Skin of body (tissue), 2 donors: Measurements from ENCODE around the gene MRPL44. TPM values are rescaled to one million over a fixed set of nuclear protein-coding genes. Genes with fewer than 3 reads are reported as not detected.
"Not testable (repeated sequence)": the region's sequence is repeated elsewhere in the genome, so short reads cannot be mapped to it uniquely, and the experiment has no call there.

Source experiments
- DNase-seq: peaks from one replicate; lab custom pipeline; 2025; lab: John Stamatoyannopoulos, UW
- total RNA-seq: library from RNA; depleted of rRNA; stranded (reverse); fragments of >200 nt; gene quantifications from one replicate; pipeline ENCODE4 v1.2.3, GENCODE V29; 2014

The MRPL44 gene
- total RNA-seq, 1 donor from 2014 or later, result 20.6 TPM

DNA sequence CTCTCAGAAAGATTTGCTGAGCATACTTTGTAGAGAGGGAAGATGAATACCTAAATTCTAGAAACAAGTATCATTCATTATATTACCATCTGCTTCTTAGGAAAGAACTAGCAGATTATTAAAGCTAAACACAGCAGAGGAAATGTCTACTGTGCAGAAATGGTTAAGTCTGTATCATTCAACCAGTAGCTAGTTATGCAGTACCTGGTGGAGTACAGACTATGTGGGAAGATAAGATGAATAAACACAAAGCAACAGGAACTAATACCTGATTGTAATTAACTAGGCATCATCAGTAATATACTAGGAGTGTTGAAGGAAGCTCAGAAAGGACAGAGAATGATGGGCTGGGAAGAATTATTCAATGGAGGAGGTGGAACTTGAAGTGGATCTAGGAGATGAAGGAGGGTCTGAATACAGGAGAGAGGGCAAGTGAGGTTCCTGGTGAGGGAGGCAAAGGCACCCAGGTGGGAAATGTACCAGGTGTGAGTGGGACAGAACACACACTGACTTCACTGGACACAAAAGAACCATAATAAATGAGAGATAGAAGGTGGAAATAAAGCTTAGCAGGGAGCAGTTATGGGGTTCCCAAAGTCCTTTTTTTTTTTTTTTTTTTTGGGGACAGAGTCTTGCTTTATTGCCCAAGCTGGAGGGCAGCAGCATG, 21.7 kb upstream of the MRPL44 start:
- DNase-seq, result no peak

DNA sequence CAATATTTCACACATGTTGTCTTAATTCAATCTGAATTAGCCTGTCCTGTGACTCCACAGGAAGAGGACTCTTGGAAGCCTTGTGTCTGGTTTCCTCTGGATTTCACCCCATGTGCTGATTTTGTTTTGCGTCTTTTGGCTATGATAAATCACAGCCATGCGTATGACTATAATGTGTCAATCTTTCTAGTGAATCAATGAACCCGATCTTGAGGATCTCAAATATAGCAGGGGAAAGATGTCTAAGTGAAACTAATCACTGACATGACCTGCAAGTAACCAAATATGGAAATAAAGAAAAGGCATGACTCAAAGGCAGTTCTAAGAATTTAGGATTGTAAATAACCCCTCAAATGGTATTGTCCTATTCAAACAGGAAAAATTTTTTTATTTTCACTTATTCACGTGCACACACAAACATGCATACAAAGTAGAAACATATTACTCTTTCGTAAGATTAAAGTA, 20.4 kb upstream of the MRPL44 start:
- DNase-seq, result no peak

DNA sequence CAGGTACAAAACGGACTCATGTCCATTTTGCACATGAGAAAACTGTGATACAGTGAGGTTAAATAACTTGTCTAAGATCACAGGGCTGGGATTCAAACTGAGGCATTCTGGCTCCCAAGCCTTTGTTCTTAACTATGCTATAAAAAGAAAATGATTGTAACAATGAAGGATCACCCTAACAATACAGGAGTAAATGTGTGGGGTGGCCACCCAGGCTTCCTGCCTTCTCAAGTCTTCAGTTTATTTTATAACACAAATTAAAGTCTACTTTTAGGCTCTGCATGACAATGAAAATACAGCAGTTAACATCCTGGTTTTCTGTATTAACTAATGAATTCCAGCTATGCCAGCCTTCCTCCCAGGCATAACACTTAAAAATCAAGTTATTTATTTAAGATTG, 19.7 kb upstream of the MRPL44 start:
- DNase-seq, result no peak

DNA sequence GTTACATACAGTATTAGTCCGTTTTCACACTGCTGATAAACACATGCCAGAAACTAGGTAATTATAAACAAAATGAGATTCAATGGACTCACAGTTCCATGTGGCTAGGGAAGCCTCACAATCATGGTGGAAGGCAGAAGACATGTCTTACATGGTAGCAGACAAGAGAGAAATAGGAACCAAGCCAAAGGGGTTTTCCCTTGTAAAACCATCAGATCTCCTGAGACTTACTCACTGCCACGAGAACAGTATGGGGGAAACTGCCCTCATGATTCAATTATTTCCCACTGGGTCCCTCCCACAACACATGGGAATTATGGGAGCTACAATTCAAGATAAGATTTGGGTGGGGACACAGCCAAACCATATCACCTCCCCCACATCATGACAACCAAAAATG, 17.8 kb upstream of the MRPL44 start:
- not testable (repeated sequence) for DNase-seq

GRCh38 chr2:223941579-223942277, 15.5 kb upstream of the MRPL44 start:
- no peak for DNase-seq

- DNase-seq, result no peak
Measured at GRCh38 chr2:223943135-223943534, 14.1 kb upstream of the MRPL44 start.

DNA sequence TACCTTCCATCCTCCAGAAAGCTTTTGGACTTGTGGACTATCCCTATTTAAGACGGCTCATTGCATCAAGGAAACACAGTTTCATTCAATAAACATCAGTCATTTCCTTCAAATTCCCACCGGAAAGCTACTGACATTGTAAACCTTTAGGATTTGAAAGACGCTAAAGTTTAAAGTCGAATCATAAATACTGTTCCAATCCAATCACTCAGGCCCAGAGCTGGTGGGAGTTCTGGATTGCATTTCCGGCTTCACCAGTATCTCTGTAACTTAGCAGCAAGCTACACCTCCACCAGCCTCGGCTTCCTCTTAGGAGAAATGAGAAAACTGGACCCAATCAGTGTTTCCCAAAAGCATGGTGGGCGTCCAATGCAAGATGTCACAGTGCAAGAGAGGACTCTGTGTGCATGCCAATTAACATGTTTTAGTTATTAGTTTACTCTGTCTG, 13.7 kb upstream of the MRPL44 start:
- DNase-seq, result peak; percentile 61

DNA sequence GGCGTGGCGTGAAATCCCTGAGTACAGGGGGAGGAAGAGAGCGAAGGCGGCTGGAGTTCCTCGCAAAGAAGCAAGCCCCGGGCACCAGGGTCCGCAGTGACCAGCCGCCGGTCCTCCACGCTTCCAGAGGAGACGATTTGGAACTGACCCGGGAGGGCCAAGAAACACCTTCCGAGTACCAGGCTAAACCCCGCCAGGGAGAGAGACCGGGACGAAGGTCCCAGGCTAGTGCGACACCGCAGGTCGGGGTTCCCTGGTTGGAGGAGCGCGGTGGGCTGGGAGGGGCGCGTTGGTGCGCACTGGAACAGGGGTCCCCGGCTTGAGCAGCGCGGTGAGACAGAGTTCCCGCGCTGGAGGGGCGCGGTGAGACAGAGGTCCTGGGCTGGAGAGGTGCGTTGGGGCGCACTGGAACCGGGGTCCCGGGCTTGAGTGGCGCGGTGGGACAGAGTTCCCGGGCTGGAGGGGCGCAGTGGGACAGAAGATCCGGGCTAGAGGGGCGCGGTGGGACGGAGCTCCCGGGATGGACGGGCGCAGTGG, 13.0 kb upstream of the MRPL44 start:
- DNase-seq, result no peak

DNA sequence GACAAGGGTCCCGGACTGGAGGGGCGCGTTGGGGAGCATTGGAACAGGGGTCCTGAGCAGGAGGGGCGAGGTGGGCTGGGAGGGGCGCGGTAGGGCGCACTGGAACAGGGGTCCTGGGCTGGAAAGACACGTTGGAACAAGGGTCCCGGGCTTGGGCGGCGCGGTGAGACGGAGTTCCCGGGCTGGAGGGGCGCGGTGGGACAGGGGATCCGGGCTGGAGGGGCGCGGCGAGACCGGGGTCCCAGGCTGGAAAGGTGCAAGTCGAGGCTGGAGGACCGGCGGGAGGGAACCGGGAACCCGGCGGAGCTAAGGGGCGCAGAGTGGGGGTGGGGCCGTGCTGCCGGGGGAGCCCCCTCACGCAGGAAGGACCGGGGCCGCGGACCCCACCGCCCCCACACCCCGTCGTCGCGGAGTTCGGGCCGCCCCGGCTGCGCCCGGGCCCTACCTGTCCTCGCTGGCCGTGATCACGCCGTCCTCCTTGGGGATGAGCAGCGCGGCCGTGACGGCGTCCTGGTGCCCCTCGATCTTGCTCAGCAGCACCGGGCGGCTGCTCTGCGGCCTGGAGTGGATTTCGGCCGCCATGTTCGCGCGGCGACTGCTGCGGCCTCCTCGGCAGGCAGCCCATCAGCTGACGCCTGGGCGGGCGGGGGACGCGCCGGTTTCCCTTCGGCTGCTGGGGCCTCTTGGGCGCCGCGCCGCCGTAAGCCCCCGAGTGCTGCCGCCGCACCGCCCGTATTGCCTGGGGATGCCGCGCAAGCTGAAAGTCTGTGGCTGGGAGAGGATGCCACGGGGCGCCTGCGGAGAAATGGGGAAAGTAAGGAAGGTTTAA, 12.3 kb upstream of the MRPL44 start, which contains the start of gene WDFY1:
Gene WDFY1, minus strand, starts transcription at position 633 of the 829 bp plus-strand sequence. Its CDS starts 51 bp downstream, at position 582.
- DNase-seq, result peak; percentile 81

- peak; percentile 15 for DNase-seq
Measured at GRCh38 chr2:223945755-223946154, 11.5 kb upstream of the MRPL44 start.

DNA sequence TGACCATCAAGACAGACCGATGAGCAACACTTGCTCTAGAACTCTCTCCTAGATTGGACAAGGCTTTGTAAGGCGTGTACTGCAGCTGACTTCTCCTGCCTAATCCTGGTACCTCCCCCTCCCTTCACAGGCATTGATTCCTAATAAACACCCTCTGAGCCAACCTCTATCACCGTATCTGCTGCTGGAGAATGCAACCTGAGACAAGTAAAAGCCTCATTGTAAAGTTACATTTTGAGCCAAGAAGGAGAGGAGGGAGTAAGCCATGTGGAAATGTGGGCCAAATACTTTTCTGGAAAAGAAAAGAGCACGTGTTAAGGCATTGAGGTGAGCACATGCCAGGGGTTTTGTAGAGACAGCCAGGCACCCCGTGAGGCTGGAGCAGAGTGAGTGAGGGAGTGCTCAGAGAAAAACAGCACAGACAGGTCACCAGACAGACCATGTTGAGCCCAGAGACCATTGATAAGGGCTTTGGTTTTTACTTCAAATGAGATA, 9.5 kb upstream of the MRPL44 start:
- DNase-seq, result no peak

GRCh38 chr2:223949241-223949840, 7.9 kb upstream of the MRPL44 start:
- DNase-seq, result no peak

DNA sequence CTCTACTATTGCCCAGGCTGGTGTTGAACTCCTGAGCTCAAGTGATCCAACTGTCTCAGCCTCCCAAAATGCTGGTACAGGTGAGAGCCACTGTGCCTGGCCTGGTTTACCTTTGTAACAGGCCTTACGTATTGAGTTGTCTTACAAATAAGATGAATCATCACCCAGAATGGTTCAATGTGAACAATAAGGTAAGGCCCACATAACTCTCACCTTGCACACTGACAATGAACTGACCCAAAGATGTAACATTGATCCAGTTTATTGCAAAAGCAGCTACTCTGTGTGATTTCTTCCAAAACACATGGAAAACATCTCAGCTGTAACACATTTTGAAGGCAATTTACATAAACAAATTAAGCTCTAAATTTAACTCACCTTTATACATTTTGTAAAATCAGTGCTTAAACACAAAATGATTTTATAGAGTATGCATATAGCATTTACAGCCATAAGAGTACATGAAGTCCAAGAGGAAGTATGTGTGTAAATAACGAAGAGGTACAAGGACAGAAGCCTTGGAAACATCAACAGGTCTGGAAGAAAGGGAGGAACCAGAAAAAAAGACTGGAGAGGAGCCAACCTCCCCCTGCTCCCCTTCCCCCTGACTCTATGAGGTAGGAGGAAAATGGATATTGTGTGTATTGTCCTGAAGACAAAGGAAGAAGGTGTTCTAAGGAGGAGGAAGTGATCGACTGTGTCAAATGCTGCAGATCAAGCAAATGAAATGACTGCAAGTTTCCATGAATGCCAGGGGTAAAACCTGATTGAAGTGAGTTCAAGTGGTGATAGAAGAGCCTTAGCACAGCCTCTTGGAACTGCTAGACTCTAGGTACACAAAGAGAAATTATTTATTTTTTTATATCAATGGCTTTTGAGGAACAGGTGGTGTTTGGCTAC, 6.6 kb upstream of the MRPL44 start:
- DNase-seq, result no peak

- DNase-seq, result no peak
Measured at GRCh38 chr2:223952280-223952968, 4.8 kb upstream of the MRPL44 start.

DNA sequence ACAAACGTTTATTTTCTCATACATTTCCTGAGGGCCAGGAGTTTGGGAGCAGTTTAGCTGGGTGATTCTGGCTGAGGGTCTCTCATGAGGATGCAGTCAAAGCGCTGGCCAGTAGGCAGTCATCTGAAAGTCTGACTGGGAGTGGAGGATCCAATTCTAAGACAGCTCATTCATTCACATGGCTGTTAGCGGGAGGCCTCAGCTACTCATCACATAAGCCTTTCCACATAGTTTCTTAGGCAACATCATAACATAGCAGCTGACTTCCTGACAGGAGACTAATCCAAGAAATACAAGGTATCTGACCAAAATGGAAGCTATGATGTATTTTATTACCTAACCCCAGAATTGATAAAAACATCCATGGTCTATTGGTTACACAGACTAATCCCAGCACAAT, 2.9 kb upstream of the MRPL44 start:
- DNase-seq, result no peak

- no peak for DNase-seq
Measured at GRCh38 chr2:223956300-223956699, 963 bp upstream of the MRPL44 start.

GRCh38 chr2:223959688-223960087, 2.4 kb downstream of the MRPL44 start:
- peak; percentile 15 for DNase-seq

- DNase-seq, result no peak
Measured at GRCh38 chr2:223967981-223968380, 10.7 kb downstream of the MRPL44 start.

DNA sequence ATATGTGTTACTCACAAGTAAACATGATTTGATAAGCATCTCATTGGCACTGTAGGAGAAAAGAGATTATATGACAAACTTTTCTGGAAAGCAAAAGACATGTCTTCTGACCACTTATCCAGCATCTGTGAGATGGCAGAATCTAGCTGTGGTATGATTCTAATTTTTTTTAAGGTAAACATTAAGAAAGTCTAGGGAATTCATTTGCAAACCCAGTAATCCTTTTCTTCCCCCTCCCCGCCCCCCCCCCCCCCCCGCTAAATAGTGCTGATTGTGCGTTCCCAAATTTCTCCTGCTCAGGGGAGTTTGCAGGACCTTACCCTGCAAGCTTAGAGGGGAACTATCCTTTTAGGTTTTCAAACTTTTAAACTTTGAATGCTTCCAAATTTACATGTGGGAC, 12.1 kb downstream of the MRPL44 start:
- DNase-seq, result no peak
